Natural killer cell (primary cell): ENCODE measurements around the gene KCND2. TPM values are rescaled to one million over a fixed set of nuclear protein-coding genes. Genes with fewer than 3 reads are reported as not detected.
"Not testable (repeated sequence)": the region's sequence is repeated elsewhere in the genome, so short reads cannot be mapped to it uniquely, and the experiment has no call there.

Source experiments
- ATAC-seq, 3 donors: fragments of 150-1000 bp in 2 of 3; fragments of 200-7000 bp in 1 of 3; cut with Tn5 transposase; 1 replicate in 1 of 3; 2 replicates in 2 of 3; pipeline ENCODE4 v1.10.0; 2021; ENCODE audit warnings: mild to moderate bottlenecking in 2 of 3, moderate library complexity in 2 of 3
- DNase-seq, 2 donors: peaks; one replicate each; pipeline versions ENCODE4 v3.0.0 to v3.0.0-alpha.2; 2013 to 2021; ENCODE audit warnings: mixed read lengths in 1 of 2
- H3K27ac ChIP-seq: one replicate; pipeline ENCODE4 v1.5.1; 2013; ENCODE audit warnings: mild to moderate bottlenecking, low read length
- H3K27me3 ChIP-seq: one replicate; pipeline ENCODE4 v1.6.1; 2013; ENCODE audit warnings: low read length; ENCODE audit not compliant: control insufficient read depth, insufficient read depth
- H3K36me3 ChIP-seq: one replicate; pipeline ENCODE4 v1.6.1; 2013; ENCODE audit warnings: low read length; ENCODE audit not compliant: control insufficient read depth, insufficient read depth
- H3K4me1 ChIP-seq: one replicate; pipeline ENCODE4 v1.6.1; 2013; ENCODE audit warnings: low read length; ENCODE audit not compliant: control insufficient read depth, insufficient read depth
- H3K4me3 ChIP-seq: one replicate; pipeline ENCODE4 v1.5.1; 2013; ENCODE audit warnings: low read length
- H3K9me3 ChIP-seq: one replicate; pipeline ENCODE4 v1.6.1; 2013; ENCODE audit warnings: low read length; ENCODE audit not compliant: control insufficient read depth, insufficient read depth
- H3K27ac Mint-ChIP-seq, 2 donors: one replicate each; pipeline ENCODE4 v1.8.0; 2022; ENCODE audit warnings: mild to moderate bottlenecking in 2 of 2, mixed read lengths in 2 of 2, moderate library complexity in 1 of 2
- H3K27me3 Mint-ChIP-seq, 2 donors: one replicate each; pipeline ENCODE4 v1.8.0; 2022; ENCODE audit warnings: low read depth in 2 of 2, mixed read lengths in 2 of 2
- H3K36me3 Mint-ChIP-seq: one replicate; pipeline ENCODE4 v1.8.0; 2022; ENCODE audit warnings: mixed read lengths
- H3K4me1 Mint-ChIP-seq, 2 donors: one replicate each; pipeline ENCODE4 v1.8.0; 2022; ENCODE audit warnings: mixed read lengths in 2 of 2
- H3K4me3 Mint-ChIP-seq: one replicate; pipeline ENCODE4 v1.8.0; 2022; ENCODE audit warnings: mild to moderate bottlenecking, moderate library complexity, mixed read lengths
- H3K9me3 Mint-ChIP-seq, 2 donors: one replicate each; pipeline ENCODE4 v1.8.0; 2022; ENCODE audit warnings: mixed read lengths in 2 of 2
- CTCF ChIP-seq: fragments of 200-600 bp; IDR thresholded peaks from one replicate; pipeline ENCODE4 v1.8.0; 2022; ENCODE audit warnings: antibody characterized with exemption
- WGBS: methylation state at CpG from one replicate; pipeline ENCODE4 v1.1.7; 2013; ENCODE audit warnings: missing lambda C conversion rate; ENCODE audit not compliant: insufficient coverage; 5-methylcytosine and 5-hydroxymethylcytosine counted together
- intact Hi-C: fragments of 100-400 bp; cut with micrococcal nuclease; formaldehyde crosslinking; loops from one replicate; pipeline ENCODE4 v1.14.2; 2022
- total RNA-seq, 4 donors: library from RNA; stranded (reverse); fragments of 120-200 nt in 1 of 4; gene quantifications; one replicate each; pipeline versions ENCODE4 v1.2.3 to v1.2.4, GENCODE V29; 2013 to 2022

KCND2 gene
- total RNA-seq, 3 donors from 2014 or later (not counting 1 experiment from before 2014, with no cell fraction given): not detected

- Mint-ChIP-seq H3K27ac (no peak overlapping the region), H3K4me3 (no peak overlapping the region), H3K9me3 (peaks cover 10 to 21% of the 10 kb centered on the region in 2 donors), H3K36me3 (no peaks in the 10 kb centered on the region), H3K27me3 (no peaks in the 10 kb centered on the region), H3K4me1 (no peaks in the 10 kb centered on the region)
- Histone ChIP-seq H3K36me3 (no peaks in the 10 kb centered on the region), H3K27me3 (no peaks in the 10 kb centered on the region), H3K27ac (no peak overlapping the region), H3K4me1 (no peaks in the 10 kb centered on the region), H3K9me3 (no peaks in the 10 kb centered on the region), H3K4me3 (no peak overlapping the region)
- DNase-seq (no peak), ATAC-seq (no peak)
- TF ChIP-seq CTCF: no peak
- WGBS: 36% methylated on average over 1 of the region's 1 CpG
- intact Hi-C loops: no loop called here
Measured at GRCh38 chr7:120233338-120233737, 39.6 kb upstream of the KCND2 start.

- H3K4me1 Mint-ChIP-seq, H3K36me3 ChIP-seq, H3K4me1 ChIP-seq, H3K4me3 Mint-ChIP-seq, H3K27ac ChIP-seq, H3K9me3 ChIP-seq, intact Hi-C loops, H3K36me3 Mint-ChIP-seq, H3K27me3 Mint-ChIP-seq, ATAC-seq, H3K27ac Mint-ChIP-seq, DNase-seq, H3K4me3 ChIP-seq, H3K27me3 ChIP-seq: not testable (repeated sequence)
- peaks cover 9 to 11% of the 10 kb centered on the region in 2 donors for H3K9me3 Mint-ChIP-seq
- WGBS: 87% methylated on average over 6 of the region's 8 CpGs
Measured at GRCh38 chr7:120240350-120240749, 32.6 kb upstream of the KCND2 start.

GRCh38 chr7:120241973-120242372 is 31.0 kb upstream of the KCND2 start:
- H3K4me1 Mint-ChIP-seq: no peaks in the 10 kb centered on the region
- Histone ChIP-seq H3K9me3 (no peaks in the 10 kb centered on the region), H3K27ac (no peak overlapping the region), H3K4me3 (no peak overlapping the region), H3K36me3 (no peaks in the 10 kb centered on the region), H3K27me3 (no peaks in the 10 kb centered on the region), H3K4me1 (no peaks in the 10 kb centered on the region)
- no peaks in the 10 kb centered on the region for H3K27me3 Mint-ChIP-seq
- ATAC-seq (no peak), DNase-seq (no peak)
- H3K9me3 Mint-ChIP-seq: peaks cover 11% of the 10 kb centered on the region in 2 donors
- H3K27ac Mint-ChIP-seq: no peak overlapping the region
- WGBS: 100% methylated on average over 1 of the region's 1 CpG
- no peak overlapping the region for H3K4me3 Mint-ChIP-seq
- TF ChIP-seq CTCF: no peak
- H3K36me3 Mint-ChIP-seq: no peaks in the 10 kb centered on the region
- intact Hi-C loops: no loop called here

- WGBS: 73% methylated on average over 1 of the region's 1 CpG
- DNase-seq (no peak), ATAC-seq (no peak)
- Histone ChIP-seq H3K4me3 (no peak overlapping the region), H3K36me3 (no peaks in the 10 kb centered on the region), H3K9me3 (no peaks in the 10 kb centered on the region), H3K27ac (no peak overlapping the region), H3K4me1 (no peaks in the 10 kb centered on the region), H3K27me3 (no peaks in the 10 kb centered on the region)
- no peaks in the 10 kb centered on the region for H3K27me3 Mint-ChIP-seq
- intact Hi-C loops: no loop called here
- H3K9me3 Mint-ChIP-seq: peaks cover 20 to 22% of the 10 kb centered on the region in 2 donors
- H3K4me3 Mint-ChIP-seq: no peak overlapping the region
- H3K4me1 Mint-ChIP-seq: no peaks in the 10 kb centered on the region
- TF ChIP-seq CTCF: no peak
- H3K27ac Mint-ChIP-seq: no peak overlapping the region
- peaks cover 7% of the 10 kb centered on the region for H3K36me3 Mint-ChIP-seq
Measured at GRCh38 chr7:120254845-120255244, 18.1 kb upstream of the KCND2 start.
